NOMO-1 (cell line): ENCODE data around the gene KLK5.
"Not testable (repeated sequence)": the region's sequence is repeated elsewhere in the genome, so short reads cannot be mapped to it uniquely, and the experiment has no call there.

Source experiments
- DNase-seq, 2 experiments: peaks; one replicate each; lab custom pipeline; 2025; ENCODE audit not compliant: unreplicated experiment in 2 of 2; lab: John Stamatoyannopoulos, UW

Gene KLK5, protein sequence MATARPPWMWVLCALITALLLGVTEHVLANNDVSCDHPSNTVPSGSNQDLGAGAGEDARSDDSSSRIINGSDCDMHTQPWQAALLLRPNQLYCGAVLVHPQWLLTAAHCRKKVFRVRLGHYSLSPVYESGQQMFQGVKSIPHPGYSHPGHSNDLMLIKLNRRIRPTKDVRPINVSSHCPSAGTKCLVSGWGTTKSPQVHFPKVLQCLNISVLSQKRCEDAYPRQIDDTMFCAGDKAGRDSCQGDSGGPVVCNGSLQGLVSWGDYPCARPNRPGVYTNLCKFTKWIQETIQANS

GRCh38 chr19:50952910-50953309, at the start of gene KLK5:
Gene KLK5 (minus strand): TSS chr19:50953038. CDS start chr19:50952657, 381 bp downstream.
- no peak for DNase-seq

DNA sequence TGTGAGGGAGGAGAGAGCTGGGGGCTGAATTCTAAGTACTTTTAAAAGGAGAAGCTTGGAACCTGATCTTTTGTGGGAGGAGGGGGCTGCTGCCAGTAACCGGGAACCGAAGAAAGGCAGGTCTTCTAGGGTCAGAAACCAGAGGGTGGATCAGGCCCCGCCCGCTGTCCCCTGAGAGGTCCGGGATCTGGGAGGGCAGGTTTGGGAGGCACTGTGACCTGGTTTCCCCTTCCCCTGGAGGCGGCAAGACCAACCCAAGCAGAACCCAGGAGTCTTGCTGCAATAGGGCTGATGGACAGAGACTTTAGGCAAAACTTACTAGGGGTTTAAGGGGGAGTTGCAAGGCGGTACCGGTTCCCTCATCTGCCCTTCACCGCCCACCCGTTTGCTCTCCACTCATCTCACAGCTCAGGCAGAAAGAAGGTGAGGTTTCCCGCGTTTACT, 49.3 kb upstream of the KLK5 start:
- no peak for DNase-seq

GRCh38 chr19:51001515-51001914, 48.7 kb upstream of the KLK5 start, which contains the start of gene KLK8:
Gene KLK8 (minus strand): TSS chr19:51001604. CDS start chr19:51001167, 437 bp downstream.
- no peak for DNase-seq

- no peak for DNase-seq
These were observed 48.1 kb upstream of the KLK5 start for GRCh38 chr19:51000981-51001380.

- DNase-seq: no peak
These were observed 47.6 kb upstream of the KLK5 start for GRCh38 chr19:51000426-51000825.

DNA sequence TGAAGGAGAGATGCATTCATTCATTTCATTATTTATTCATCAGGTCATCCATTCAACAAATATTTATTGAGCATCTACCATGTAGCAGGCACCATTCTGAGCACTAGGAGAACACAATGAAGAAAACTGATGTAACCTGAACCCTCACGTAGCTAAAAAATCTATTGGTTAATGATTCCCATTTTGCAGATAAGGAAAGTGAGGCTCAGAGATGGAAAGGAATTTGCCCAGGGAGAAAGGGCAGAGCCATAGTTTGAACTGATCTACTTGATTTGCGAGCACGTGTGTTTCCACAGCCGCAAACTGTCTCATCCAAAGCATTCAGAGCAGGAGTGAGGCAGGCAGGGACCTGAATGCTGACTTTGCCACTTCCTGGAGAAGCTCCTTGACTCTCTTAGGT, 45.8 kb upstream of the KLK5 start:
- no peak for DNase-seq

- no peak for DNase-seq
These were observed 45.2 kb upstream of the KLK5 start for GRCh38 chr19:50998061-50998460.

GRCh38 chr19:50994129-50994528, 41.3 kb upstream of the KLK5 start:
- no peak for DNase-seq

- no peak for DNase-seq
These were observed 39.8 kb upstream of the KLK5 start for GRCh38 chr19:50992666-50993035.

DNA sequence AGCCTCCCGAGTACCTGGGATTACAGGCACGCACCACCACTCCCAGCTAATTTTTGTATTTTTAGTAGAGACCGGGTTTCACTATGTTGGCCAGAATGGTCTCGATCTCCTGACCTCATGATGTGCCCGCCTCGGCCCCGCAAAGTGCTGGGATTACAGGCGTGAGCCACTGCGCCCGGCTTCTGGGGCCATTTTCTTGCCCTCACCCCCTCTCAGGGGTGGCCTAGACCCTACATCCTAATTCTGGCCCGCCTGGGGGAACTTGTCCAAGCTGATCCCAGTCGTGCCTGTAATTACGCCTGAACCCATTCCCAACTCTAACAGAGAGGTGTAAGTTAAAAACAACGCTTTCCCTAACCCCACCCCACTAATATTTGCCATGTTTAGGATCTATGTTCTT, 31.6 kb upstream of the KLK5 start:
- not testable (repeated sequence) for DNase-seq

DNA sequence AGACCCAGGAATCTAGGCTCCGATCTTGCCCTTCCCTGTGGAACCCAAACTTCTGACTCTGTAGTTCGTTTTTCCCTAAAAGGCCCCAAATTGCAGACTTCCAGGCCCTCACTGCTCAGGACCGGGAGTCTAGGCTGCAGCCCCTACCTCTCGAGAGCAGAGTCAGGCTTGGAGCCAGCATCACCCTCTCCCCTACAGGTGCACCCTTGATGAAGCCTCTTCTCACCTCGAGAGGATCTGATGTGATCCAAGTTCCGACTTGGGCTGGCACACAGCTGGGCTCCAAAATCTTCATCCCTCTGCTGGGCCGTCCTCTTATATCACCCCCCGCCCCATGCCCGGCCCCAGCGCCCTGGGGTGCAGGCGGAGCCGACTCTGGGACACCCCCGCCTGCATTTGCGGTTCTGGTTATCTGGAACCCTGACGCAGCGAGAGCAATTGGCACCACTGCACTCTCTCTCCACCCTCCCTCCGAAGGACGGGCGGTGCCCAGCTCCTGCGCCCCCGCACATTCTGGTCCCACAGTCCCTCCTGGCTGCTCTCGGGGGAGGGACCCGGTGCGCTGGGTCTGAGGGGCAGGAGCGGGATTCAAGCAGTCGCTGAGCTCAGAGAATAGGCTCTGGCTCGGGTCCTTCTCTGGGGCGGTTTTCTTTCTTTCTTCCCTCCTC, 30.9 kb upstream of the KLK5 start, which contains the start of gene KLK7:
KLK7 (minus strand) TSS at position 293 of the 668 bp plus-strand sequence. CDS start 1,518 bp downstream, outside the sequence.
- no peak for DNase-seq

- DNase-seq: no peak
These were observed 29.3 kb upstream of the KLK5 start for GRCh38 chr19:50982186-50982585.

DNA sequence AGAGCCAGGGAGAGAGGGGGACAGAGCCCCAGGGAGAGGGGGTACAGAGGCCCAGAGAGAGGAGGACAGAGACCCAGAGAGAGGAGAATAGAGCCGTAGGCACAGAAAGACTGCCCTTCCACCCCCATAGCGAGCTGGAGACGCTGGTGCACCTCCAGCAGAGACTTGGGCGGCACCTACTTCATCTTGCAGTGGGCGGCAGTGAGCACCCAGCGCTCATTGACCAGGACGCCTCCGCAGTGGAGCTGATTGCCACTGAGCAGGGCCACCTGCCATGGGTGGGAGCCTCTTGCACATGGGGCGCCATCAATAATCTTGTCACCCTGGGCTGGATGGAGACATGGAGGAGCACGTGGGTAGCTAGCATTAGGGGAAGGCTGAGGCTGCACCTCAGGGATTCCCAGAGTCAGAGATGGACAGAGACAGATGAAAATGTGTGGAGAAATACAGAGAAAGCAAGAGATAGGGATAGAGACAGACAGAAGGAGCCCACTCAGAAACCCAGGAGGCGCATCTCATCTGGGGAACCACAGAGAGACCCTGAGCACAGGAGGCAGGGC, 28.8 kb upstream of the KLK5 start:
- DNase-seq: no peak

- no peak for DNase-seq
These were observed 27.4 kb upstream of the KLK5 start for GRCh38 chr19:50980208-50980607.

DNA sequence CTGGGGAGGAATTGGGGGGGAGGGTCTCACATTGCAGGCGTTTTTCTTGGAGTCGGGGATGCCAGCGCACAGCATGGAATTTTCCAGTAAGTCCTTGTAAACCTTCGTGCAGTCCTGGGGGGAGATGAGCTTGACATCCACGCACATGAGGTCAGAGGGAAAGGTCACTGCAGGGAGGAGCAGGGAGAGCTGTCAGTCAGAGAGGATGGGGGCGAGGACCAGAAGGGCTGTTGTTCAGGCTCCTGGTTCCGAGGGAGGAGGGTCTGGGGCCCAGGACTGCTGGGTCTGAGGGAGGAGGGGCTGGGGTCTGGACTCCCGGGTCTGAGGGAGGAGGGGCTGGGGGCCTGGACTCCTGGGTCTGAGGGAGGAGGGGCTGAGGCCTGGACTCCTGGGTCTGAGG, 26.9 kb upstream of the KLK5 start:
- DNase-seq: no peak

- DNase-seq: no peak
These were observed 26.0 kb upstream of the KLK5 start for GRCh38 chr19:50978772-50979390.

GRCh38 chr19:50977626-50978025, 24.8 kb upstream of the KLK5 start:
- no peak for DNase-seq

DNA sequence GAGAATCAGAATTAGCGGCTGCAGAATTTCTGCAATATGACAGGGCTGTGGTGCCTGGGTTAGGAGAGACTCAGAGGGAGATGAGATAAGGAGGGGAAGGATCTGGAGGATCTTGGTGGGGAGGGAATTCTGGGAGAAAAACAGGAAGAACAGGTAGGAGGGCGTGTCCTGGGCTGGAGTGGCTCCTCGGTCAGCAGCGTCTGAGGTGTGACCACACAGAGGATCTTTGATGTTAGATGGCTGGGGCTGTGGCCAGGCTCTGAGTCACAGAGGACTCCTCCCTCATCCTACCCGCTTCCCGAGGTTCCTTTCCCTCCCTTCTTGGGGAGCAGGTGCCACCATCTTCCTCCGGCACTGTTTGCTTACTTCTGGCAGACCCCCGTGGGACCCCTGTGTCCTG, 22.9 kb upstream of the KLK5 start:
- no peak for DNase-seq

DNA sequence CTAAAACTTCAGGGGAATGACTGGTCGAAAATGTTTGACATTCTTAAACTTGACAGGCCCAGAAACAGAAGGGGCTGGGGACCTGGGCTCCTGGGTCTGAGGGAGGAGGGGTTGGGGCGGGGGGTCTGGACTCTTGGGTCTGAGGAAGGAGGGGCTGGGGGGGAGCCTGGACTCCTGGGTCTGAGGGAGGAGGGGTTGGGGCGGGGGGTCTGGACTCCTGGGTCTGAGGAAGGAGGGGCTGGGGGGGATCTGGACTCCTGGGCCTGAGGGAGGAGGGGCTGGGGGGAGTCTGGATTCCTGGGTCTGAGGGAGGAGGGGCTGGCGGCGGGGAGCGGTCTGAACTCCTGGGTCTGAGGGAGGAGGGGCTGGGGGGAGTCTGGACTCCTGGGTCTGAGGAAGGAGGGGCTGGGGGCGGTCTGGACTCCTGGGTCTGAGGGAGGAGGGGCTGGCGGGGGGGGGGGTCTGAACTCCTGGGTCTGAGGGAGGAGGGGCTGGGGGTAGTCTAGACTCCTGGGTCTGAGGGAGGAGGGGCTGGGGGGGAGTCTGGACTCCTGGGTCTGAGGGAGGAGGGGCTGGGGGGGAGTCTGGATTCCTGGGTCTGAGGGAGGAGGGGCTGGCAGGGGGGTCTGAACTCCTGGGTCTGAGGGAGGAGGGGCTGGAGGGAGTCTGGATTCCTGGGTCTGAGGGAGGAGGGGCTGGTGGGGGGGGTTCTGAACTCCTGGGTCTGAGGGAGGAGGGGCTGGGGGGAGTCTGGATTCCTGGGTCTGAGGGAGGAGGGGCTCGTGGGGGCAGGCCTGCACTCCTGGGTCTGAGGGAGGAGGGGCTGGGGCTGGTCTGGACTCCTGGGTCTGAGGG, 22.1 kb upstream of the KLK5 start:
- DNase-seq: no peak

DNA sequence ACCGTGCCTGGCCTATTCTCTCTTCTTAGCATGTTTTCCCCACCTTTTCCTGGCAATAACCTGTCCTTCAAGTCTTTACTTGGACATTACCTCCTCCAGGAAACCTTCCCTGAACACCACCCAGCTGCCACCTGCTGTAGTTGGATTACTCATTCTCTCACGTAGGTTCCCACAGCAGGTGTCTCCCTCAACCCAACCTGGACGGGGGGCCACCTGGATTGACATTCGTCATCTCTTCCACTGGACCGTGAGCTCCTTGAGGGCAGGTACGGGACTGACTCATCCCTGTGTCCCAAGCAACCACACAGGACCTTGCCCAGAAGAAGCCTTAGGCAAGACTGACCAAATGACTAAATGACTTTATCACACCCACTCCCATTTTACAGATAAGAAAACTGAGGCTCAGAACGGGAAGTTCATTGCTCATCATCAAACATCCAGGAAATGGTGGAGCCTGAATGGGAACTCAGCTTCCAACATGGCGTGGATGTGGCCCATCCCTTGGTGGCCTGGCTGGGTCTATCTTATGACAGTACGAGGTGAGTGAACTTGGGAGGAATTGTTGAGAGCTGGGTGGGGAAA, 20.0 kb upstream of the KLK5 start:
- DNase-seq: no peak
